Activated CD4-positive, alpha-beta T cell treated with anti-CD3 and anti-CD28 coated beads for 4 hours (primary cell): ENCODE results near the gene RRAD.

Experiments
- DNase-seq, 2 donors: peaks; one replicate each; pipeline ENCODE4 v3.0.0-alpha.2; 2020

Gene RRAD

DNA sequence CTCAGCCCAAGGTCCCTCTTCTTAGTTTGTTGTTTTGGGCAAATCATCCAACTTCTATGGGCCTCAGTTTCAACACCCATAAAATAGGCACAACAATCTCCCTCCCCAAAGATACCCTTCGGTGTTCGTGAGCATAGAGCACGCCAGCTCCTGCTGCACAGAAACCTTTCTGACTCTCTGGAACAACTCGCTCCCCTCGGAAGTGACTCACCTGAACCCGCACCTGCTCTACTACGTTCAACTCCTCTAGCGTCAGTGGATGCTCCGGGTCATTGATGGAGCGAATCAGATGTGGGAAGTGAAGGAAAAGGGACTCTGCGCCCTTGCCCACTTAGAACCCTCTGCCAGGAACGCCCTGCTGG lies 8.4 kb upstream of the RRAD start:
- peak; percentile 66 to 69 for DNase-seq

DNA sequence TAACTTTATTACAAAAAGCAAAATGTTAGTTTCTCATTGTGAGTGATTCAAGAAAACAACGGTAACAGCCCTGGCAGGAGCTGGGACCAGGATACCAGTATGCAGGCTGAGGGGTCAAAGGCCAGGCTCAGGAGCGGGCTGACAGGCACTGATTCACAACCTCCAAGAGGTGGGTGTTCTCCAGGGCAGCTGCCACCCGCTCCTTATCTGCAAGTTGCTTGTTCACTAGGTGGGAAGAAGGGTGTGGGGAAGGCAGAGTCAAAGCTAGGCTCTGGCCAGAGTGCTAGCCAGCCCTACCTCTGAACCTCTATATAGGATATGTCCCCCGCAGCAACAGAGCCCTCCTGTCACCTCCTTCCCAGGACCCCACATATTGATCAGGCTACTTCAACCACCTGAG lies 6.7 kb upstream of the RRAD start:
- no peak for DNase-seq

DNA sequence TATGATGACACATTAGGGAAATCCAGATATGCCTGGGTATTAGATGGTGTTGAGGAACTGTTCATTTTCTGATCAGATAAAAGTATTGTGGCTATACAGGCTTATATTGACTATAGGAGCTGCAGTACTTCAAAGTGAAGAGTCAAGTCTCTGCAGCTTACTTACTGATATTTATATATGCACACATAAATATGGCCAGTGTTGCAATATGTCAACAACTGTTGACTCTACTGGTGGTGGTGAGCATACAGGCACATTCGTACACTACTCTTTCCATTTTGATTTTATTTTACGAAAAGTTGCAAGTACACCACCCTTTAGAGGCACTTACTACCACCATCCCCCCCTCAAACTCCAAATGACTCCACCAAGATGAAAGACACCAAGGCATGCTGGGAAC lies 6.3 kb upstream of the RRAD start:
- DNase-seq, result no peak

DNA sequence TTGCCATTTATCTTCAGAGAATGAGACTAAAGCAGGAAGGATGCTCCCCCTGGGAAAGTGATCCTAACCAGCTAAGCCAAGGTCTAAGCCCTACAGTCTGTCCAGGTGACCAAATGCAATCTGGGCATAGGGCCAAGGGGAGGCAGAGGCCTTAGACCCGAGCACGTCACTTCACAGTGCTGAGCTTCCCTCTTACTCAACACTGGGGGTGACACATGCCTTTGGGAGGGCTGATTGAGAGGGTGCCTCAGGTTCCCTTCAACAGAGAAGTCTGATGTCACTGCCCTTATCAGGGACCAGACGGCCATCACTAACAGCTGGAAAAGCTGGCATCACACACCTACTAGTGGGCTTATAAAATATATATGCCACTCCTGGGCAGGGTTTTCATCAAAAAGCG lies 4.9 kb upstream of the RRAD start:
- no peak for DNase-seq

DNA sequence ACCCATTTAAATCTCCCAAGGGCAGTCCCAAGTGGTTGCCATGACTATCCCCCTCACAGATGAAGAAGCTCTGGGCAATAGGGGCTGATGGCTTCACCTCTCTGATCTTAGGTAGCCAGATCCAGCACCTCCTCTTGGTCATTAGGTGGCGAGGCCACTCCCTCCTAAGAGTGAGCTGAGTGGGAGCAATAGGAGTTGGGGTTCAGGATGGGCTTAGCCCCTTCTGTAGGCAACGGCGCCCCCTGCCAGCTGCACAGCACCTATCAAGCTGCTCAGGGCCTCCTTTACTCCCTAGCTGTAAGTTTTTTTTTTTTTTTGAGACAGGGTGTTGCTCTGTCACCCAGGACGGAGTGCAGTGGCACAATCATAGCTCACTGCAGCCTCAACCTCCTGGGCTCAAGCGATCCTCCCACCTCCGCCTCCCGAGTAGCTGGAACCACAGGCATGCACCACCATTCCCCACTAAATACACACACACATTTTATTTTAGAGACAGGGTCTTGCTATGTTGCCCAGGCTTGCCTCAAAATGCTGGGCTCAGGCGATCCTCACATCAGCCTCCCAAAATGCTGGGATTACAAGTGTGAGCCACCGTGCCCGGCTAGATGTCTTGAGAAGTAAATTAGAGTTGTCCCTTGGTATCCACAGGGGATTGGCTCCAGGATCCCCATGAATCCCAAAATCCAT lies 3.5 kb upstream of the RRAD start:
- DNase-seq, result peak in 1 of 2 donors; percentile 30

DNA sequence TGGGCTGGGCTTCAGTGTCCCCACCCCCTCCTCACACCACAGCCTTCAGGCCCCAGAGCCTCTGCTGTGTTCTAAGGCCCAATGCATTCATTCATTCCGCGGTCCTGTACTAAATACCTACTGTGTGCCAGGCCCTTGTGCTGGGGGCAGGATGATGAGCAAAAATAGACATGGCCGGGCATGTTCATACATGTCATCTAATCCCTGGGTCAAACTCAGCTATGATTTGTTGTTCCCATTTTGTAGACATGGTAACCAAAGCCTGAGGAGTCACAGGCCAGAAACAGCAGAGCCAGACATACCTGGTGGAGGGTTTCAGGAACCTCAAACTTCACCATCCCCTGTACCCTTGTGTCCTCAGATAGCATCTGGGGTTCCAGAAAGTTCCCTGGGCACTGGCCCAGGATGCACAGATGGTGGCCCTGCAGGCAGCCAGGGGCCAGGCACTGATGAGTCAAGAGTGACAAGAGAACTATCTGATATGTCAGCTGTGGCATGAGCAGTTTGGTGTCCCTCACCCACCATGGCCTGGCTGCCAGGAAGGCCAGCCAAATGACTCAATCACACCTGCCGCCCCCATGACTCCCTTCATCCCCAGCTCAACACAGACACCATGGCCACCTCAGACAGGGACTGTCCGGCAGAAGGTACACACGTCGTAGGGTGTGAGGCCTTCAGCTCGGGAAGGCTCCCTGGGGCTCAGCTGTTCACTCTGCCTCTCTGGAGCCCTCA lies 2.7 kb upstream of the RRAD start:
- DNase-seq, result no peak

DNA sequence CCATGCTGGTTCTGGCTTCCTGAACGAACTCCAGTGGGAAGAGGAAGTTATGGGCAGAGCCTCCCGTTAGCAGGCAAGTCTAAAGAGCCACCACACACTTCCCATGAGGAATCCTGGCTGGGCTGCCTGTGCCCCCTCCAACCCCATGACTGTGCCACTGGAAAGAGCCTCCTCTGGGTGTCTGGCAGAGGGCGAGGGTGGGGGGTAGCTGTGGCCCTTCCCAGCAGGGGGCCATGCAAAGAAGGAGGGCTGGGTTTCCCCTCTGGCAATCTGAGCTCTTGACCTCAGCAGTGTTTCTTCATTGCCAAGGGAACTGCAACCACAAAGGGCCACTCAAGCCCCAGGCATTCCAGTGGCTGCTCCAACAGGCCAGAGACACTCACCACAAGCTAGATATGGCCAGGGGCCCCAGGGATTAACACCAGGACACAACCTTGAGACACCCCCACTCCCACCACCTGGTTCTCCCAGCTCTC lies 1.7 kb upstream of the RRAD start:
- no peak for DNase-seq

DNA sequence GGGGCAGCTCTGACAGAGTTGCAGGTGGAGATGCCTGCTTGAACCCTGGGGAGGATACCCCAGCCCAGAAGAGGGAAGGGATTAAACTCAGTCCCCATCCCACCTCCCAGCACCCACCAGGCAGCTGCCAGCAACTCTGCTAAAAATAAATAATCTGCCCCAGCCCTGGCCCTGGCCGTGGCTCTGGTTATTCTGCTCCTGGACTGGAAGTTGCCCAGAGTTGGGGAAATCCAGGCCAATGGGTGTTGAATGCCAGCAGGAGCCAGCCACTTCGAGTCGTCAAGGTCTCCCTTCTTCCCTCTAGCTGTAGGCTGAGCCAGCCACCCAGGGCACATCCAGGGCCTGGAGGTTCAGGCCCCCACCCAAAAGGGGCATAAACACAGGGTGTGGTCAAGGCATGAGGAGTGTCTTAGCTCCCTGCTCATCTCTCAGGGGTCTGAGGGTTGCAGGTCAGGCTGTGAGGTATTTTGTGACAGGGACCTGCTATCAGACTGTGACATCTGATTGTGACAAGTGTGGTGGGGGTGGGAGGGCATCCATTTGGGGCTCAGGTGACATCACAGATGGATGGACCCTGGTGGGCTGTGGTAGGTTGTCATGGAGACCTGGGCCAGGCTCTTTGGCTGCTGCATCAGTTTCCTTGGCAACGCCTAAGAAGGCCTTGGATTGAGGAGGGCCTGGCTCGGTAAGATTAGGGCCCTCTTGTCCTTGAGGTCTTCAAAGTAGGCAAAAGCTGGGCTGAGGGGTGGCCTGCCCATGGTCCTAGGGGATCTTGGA lies 1.0 kb upstream of the RRAD start:
- no peak for DNase-seq

DNA sequence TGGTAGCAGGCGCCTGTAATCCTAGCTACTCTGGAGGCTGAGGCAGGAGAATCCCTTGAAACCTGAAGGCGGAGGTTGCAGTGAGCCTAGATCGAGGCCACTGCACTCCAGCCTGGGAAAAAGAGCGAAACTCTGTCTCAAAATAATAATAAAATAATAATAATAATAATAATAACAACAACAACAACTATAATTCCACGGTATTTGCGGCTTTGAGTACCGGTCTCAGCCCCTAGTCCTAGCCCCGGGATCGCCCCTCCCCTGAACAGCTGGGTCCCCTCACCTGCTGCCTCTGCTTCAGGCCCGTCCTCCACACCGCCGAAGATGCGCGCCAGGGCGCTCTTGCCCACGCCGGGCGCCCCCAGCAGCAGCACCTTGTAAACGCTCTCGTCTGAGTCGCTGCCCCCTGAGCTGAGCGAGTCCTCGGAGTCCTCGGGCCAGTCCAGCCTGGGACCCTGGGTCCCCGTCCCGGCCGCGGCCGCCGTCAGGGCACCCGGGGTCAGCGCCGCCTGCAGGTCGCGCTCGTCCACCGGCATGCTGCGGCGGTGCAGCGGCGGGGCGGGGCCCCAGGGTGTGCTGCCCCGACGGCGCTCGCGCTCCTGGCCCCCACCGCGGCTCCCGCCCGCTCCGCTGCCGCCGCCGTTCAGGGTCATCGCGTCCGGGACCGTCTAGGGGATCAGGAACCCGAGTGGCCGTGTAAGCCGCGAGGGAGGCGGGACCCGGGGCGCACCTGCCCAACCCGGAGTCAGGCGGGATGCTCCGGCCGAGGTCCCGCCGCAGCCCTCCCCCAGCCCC lies 611 bp downstream of the RRAD start:
- DNase-seq, result peak in 1 of 2 donors; percentile 19

DNA sequence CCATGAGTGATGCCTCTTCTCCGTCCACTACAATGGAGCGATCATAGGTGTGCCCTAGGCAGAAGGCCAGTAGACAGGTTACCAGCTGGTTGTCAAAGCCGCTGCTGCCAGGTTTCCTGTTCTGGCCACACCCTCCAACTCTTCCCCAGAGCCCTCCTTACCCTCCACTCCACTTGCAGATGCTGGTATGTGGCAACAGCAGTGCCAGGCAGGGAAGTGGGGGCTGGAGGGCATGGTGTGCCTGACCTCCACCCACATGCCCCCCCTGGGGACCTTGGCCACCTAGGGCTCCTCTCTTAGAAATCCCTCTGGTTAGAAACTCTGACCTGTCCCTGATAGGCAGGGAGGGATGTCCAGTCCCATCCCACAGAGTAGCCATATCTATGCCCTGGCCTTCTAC lies 1.5 kb downstream of the RRAD start:
- no peak for DNase-seq

DNA sequence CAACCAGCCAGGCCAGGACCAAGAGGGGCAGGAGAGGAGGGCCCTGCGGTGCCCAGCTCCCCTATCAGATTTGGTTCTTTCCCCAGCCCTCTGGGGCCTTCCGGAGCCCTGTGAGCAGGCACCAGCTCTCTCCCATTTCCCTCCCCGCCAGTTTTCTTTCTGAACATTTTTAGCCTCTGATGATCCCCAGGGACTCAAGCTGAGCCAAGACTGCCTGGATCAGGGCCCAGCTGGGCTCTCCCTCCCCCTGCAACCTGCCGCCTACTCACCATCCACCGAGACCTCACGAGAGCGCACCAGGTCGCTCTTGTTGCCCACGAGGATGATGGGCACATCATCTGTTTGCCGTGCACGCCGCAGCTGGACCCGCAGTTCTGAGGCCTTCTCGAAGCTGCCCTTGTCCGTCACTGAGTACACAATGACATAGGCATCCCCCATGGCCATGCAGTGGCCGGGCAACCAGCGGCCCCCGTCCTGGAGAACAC lies 2.0 kb downstream of the RRAD start:
- DNase-seq, result no peak

DNA sequence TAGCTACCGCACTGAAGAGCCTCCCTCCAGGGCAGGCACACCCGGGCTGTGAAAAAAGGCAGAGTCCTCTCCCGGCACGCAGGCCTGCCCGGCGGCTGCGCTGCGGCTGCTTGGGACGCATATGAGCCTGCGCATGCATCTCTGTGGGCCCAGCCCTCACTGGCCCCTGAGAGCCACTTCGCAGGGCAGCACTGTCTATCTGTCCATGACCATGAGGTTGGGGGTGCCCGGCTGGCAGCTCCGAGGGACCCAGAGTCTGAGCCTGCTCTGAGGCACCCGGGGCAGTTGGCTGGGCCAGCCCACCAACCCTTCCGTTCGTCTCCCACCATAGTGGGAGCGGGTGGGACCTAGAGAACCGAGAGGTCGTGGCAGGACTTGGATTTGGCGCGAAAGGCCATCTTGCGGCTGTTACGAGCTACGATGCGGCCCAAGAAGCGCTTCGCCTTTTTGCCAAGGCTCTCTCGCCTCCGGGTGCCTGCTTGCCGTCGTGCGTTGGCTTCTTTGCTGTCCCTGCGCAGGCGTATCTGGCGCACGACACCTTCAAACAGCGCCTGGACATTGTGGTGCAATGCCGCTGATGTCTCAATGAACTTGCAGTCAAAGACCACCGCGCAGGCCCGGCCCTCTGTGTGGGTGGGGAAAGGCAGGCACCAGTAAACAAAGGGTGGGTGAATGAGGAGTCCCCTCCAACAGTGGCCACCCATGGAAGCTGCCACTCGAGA lies 3.4 kb downstream of the RRAD start:
- DNase-seq, result no peak

DNA sequence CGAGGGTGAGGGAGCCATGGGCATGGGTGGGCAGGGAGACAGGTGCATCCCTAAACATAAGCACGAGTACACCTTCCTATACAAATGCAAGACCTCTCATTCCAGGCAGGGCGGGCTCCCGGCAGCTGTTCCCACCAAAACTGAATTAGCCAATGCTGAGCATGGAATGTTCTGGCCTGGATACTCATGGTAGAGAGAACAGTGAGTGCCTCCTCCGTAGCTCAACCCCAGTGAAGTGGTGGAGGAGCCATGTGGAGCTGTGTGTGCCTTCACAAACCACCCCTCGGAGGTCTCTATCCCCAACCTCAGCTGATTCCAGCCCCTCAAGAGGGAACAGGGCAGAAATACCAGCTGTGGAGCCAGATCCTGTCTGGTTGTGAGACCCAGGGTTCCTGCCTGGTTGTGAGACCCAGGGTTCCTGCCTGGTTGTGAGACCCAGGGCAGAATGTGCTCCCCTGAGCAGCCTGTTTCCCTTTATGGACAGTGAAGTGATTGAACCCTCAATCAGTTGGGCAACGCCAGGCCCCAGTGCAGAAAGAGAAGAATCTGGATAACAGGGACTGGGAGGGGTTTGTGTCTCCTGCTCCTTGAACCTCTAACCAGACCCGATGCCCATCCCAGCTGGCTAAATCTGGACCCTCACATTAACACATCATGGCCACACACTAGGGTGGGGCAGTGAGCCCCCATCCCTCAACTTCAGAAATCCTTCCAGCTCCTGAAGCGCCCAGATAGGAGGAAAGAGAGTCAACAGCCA lies 4.2 kb downstream of the RRAD start:
- DNase-seq, result no peak

DNA sequence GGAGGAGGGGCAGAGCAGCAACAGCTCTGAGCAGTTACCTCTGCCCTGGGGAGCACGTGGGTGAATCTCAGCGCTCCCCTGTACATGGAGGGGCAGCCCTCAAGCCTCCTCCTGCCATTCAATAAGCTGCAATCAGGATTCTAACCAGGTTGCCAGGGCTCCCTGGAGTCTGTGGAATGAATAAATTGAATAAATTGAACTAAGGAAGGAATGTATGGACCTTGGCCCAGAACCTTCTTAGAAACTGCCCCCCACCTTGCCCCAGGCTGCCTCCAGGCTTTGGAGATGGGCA lies 5.1 kb downstream of the RRAD start:
- no peak for DNase-seq

DNA sequence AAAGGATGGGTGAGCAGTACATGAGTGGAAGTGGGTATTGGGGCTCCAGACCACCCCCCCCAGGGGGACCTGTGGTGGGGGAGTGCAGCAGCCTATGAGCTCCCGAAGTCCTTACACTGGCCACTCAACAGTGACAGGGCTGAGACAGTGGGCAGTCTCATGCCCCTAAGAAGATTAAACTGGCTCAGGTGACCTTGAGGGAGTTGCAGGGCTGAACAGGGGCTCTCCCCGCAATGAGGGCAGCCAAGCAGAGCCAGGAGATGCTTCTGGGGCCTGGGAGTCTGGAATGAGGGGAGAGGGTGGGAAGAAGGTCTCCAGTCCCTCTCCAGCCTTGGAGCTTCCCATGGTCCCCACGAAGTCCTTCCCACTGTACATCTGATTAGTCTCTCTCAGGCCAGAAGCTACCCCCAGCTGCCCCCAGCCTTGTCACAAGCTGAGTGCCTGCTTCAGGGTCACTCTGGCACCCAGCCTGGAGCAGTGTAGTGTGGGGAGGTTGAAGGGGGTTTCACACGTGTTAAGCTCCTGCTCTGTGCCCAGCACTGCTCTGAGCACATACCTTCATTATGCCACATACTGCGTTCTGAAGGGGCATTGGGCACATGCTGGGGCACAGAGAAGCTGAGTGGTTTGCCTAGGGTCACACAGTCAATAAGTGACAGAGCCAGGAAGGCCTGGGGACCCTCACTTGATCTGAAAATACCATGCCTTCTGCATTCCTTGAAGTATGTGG lies 5.6 kb downstream of the RRAD start:
- DNase-seq, result no peak

DNA sequence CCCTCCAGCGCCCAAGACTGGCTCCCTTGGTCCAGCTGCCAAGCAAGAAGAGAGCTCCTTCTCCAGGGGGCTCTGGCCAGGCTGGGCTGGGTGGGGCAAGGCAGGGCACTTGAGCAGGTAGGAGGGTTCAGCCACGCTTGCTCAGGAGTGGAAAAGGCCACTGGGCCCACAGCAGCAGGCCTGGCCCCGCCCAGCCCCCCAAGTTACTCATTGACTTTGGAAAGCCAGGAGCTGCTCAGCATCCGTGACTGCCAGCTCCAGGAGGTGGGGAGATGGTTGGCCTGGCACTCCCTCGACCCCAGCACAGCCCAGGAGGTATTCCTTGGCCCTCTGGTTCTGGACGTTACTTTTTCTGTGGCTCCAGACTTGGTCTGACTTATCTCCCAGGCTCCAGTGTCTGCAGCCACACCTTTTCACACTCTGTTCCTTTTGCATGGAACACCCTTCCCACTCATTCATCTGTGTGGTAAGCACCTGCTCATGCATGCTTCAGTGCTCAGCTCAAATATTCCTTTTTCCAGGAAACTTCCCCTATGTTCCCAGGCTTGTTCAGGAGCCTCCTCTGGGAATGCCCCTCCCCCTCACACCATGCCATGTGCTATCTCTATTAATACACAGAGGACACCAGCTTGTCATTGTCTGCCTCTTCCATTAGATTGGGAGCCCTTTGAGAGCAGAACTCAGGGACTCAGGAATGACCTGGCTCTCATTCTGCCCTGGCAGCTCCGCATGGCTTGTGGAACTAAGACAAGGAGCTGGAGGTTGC lies 6.3 kb downstream of the RRAD start, which contains the start of gene CDH16:
TSS of gene CDH16 (minus strand) at position 83 of the 766 bp plus-strand sequence. CDS start 820 bp downstream, outside the sequence.
- DNase-seq, result no peak

DNA sequence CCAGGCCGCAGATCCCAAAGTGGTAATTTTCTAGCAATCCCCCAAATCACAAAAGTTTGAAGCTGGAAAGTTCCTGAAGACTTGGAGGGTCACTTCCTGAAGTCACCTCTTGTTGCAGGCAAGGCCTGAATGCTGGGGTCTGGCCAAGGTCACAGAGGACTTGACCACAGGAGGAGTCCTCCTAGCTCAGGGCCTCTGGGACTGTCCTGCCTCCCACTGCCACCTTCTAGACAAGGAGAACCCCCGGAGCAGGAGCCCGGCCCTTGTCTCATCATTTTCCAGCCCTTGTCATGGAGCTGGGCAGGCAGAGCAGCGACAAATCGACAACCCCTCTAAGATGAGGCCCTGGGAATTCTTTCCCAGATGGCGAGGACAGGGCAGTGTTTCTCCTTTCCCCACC lies 7.0 kb downstream of the RRAD start:
- DNase-seq, result no peak

DNA sequence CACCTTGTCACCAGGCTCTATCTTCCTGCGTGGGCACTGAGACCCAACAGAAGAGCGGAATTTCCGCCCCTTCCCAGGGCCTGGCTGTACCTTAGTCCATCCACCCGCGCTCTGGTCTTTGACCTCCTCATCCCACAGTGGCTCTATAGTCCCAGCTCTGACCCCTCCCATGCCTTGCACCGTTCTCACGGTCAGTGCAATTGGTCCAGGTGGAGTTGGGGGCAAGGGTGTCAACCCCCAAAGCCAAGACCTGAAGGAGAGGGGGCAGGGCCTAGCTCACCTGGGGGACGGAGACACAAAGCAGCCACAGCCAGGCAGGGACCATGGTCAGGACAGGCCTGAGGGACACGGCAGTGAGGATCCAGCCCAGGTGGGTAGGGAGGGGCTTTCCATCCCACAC lies 7.6 kb downstream of the RRAD start:
- no peak for DNase-seq

DNA sequence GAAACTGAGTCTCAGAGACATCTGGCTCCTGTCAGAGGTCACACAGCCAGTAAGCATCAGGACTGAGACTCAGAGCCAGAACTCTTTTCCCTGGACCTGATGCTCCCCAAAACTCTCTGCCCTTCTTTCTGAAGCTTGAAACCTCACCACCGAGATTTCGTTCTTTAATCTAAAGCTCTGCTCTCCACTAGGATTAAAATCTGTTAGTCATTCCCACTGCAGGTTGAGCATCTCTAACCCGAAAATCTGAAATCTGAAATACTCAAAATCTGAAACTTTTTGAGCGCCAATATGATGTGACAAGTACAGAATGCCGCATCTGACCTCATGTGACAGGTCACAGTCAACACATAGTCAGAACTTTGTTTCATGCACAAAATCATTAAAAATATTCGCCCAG lies 8.8 kb downstream of the RRAD start:
- DNase-seq, result no peak

DNA sequence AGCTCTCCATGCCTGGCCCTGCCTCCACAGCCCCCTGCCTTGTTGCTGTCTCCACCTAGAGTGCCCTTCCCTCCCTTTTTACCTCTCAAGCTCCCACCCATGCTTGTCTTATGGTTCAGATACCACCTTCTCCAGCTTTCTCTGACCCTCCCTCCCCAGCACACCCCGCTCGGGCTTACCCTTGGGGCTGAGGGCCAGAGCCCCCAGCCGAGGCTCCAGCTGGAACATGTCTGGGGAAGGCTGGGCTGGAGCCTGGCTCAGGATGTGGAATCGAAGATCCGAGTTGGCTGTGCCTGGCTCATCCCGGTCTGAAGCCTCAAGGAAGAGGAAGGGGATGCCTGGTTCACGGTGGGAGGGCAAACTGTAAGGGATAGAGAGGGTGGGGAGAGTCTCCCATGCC lies 10.3 kb downstream of the RRAD start:
- DNase-seq, result no peak
